ENCODE data around the gene ZC3H18.

The ZC3H18 gene

DNA sequence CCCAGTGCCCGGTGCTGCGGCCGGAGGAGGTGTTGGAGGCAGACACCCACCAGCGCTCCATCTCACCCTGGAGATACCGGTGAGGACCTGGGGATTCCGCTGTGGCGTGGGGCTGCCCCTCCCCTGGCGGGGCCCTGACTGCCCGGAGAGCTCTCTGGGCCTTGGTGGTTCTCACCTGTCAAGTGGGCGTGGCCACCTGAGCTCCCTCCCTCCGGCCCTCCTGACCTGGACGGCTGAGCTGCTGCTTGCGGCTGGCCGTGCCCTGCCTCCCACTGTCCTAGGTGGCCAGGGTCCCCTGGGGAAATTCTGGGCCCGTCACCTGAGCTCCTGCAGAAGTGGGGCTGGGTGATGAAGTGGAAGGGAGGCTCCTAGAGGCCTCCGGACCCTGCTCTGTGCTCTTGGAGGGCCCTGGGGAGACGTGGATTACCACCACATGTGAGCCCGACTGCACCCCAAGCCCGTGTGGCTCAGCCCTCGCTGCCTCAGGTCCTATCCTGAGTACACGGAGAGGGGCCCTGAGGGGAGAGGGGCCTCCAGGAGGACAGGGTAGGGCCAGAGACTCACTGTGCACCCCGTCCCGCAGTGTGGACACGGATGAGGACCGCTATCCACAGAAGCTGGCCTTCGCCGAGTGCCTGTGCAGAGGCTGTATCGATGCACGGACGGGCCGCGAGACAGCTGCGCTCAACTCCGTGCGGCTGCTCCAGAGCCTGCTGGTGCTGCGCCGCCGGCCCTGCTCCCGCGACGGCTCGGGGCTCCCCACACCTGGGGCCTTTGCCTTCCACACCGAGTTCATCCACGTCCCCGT is 69.2 kb downstream of the ZC3H18 start:
- DNase-seq (ENCODE audit: low spot score), result no peak

DNA sequence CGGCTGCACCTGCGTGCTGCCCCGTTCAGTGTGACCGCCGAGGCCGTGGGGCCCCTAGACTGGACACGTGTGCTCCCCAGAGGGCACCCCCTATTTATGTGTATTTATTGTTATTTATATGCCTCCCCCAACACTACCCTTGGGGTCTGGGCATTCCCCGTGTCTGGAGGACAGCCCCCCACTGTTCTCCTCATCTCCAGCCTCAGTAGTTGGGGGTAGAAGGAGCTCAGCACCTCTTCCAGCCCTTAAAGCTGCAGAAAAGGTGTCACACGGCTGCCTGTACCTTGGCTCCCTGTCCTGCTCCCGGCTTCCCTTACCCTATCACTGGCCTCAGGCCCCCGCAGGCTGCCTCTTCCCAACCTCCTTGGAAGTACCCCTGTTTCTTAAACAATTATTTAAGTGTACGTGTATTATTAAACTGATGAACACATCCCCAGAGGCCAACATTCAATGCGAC is 69.9 kb downstream of the ZC3H18 start:
- DNase-seq (ENCODE audit: low spot score), result no peak

DNA sequence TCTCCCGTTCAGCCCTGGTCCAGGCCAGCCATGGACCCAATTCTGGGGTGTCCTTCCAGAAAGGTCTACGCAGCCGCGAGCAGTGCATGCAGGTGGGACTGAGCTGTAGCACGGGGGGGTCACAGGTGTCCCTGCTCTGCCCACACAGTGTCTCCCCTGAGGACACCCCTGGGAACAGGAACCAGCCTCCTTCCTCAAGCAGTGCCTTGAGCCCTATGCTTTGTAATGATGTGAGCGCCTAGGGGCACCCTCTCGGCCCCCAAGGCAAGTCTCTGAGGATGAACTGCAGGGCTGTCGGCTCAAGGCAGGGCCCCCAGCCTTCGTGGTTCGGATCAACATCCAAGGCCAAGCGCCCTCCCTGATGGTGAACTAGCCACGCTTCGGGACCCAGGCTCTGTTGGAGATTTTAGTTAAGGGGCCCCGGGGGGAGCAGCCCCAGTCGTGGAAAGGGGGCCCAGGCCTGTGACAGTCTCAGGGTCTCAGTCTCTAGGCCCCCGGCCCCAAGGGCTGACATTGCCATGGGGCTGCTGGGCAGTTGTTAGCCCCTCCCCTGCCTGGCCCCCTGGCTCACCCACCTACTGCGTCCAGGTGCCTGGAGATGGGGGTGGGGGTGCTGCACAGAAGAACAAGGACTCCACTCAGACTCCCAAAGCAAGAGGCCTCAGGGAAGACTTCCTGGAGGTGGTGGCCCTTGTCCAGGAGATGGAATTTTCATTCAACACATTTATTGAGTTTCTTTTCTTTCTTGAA is 70.5 kb downstream of the ZC3H18 start:
- DNase-seq (ENCODE audit: low spot score), result no peak

DNA sequence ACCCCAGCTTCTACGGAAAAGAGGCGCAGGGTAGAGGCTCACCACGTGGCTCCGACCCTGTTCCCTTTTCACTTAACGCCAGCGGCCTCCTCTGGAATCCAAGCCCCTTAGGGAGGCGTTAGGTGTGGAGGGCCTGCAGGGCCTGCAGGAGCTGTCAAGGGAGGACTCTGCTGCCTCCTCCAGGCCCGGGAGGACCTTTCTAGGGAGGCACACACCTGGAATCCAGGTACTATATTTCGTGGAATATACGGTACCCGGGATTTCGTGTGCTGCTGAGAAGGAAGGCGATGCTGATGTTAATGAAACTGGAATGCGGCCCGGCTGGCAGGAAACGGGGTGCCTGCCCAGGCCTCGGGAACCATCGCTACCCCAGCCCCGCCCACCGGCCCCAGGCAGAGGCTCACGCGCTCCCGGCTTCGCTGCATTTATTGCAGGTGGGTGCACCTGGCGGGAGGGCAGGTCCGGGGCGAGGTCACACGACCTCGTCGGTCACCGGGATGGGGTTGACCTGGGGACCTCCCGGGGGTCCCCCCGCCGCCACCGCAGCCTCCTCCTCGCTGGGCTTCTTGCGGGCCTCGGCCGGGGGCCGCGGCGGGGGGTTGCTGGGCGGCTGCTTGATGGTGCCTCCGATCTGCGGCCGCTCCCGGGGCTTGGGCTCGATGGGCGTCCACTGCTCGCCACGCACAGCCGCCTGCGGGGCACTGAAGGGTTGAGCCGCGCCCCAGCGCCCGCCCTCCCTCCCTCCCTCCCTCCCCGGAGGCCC is 72.9 kb downstream of the ZC3H18 start:
- DNase-seq (ENCODE audit: low spot score), result no peak

DNA sequence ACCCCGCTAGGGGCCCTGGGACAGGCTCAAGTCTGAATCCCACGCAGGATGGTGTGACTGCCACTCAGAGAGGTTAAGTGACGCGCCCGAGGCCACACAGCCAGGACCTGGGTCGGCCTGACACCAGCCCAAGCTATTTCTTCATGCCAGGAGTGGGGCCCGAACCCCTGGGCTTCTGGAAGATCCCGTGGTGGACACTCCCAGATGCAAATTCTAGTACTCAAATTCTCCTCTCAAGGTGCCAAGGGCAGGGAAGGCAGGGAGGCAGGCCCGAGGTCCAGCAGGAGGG is 73.4 kb downstream of the ZC3H18 start:
- DNase-seq (ENCODE audit: low spot score), result no peak

DNA sequence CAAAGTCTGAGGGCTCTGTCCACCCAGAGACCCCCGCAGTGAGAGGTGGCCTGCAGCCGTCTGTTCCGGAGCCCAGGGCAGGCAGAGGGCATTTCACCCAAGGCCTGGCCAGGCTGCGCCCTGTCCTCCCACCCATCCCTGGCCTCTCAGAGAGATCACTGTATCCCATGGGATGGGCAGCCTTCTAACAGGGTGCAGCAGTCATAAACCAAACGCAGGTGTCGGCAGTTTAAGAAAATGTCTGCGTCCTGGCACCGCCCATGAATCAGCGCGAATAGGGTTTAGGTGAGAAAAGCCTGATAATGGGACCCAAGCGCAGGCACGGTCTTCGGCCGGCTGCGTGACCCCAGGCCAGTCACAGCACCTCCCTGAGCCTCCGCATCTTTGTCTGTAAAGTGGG is 75.3 kb downstream of the ZC3H18 start:
- DNase-seq (ENCODE audit: low spot score), result no peak

DNA sequence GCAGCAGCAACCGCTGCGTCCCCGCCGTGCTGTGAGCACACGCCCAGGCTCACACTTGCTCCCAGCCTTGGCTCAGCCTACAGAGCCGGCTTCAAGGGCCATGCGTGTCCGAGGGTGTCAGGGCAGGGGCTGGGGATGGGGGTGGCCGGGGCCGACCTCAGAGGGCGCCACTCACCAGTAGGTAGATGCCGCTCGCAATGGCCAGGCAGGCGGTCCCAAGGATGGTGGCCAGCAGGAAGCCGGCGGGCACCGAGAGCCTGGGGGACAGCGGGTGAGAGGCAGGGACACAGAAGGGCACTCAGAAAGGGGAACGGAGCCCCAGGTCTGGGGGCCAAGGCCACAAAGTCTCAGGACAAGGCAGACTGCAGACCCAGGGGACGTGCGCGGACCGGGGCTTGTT is 75.7 kb downstream of the ZC3H18 start:
- DNase-seq (ENCODE audit: low spot score), result no peak

DNA sequence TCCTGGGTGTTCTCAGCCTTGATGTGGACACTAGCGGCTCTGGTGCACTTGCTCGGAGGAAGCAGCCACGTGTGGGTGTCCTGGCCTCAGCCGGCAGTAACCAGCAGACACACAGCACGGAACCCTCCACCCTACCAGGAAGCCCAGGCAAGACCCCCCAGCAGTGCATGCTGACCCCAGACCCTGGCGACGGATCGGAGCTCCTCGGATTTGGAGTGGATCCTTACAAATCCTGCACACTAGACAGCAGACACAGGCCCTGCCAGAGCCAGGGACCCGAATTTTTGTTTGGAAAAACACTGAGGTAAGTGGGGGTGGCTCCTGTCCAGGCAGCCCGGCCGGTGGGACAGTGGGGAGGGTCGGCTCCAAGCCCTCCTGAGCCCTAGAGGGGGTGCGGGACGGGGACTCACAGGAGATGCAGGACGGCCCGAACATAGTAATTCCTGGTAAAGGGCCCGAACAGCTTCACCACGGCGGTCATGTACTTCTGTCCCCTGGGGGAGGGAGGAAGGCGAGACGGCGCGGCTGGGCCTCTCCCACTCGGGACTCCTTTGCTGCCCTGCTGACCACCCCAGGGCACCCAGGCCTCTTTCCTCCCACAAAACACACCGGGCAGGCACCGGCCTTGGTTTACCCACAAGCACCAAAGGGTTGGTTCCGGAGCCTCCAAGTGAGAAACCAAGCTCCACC is 76.3 kb downstream of the ZC3H18 start:
- DNase-seq (ENCODE audit: low spot score), result no peak

DNA sequence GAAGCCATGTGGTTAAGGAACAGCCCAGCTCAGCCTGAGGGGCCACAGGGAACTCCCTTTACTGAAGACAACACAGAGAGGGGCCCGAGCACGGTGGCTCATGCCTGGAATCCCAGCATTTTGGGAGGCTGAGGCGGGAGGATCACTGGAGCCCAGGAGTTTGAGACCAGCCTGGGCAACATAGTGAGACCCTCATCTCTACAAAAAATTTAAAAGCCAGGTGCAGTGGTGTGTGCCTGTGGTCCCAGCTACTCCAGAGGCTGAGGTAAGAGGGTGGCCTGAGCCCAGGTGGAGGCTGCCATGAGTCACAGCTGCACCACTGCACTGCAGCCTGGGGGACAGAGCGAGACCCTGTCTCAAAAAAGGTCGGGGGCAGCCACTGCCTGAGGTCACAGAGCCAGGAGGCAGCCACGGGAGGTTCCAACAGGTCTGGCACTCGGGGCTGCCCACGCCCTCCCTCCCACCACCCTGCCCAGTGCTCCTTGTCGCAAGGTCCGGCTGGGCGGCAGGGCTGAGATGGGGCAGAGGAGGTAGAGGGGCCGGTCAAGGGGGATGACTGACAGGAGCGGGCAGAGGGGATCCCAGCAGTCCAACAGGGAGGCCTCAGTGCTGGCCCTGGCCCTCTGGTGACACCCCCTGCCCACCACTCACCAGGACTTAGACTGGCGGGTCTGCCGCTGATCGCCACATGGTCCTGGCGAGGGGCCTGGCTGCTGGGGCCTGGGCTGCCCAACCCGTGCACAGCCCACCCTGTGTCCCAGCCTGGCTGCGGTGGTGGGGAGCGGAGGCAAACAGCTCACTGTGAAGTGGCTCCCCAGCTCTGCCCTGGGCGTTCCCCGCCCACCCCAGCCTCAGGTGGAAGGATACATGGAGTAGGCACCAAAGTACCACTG is 77.2 kb downstream of the ZC3H18 start:
- no peak for DNase-seq (ENCODE audit: low spot score)

DNA sequence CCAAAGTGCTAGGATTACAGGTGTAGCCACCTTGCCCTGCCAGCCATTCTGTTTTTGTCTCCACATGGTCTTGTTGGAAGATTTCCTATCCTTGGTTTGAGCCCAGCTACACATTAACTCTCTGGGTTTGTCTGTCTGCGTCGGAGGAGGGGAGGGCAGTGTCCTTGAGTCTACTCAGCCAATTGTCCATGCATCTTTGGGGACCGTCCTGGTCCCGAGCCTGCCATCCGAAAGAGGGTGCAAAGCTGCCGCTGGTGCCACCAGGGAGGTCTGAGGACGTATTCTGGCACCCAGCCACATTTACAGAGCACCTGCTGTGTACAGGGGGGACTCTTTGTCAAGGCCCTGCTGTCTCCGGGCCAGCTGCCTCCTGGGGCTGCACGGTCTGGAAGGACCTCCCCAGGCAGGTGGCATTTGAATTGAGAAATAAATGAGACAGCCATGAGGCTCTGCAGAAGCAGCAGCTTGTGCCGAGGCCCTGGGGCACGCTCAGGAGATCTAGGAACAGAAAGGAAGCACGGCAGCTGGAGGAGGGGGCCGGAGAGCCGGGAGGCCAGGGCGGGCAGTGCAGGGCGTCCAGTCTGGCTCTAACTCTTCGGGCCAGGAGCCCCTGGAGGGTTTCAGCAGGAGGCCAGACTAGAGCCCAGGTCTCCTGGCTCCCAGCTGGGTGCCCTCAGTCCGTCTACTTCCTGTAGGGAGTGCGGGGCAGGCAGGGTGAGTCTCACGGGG is 79.2 kb downstream of the ZC3H18 start:
- no peak for DNase-seq (ENCODE audit: low spot score)

DNA sequence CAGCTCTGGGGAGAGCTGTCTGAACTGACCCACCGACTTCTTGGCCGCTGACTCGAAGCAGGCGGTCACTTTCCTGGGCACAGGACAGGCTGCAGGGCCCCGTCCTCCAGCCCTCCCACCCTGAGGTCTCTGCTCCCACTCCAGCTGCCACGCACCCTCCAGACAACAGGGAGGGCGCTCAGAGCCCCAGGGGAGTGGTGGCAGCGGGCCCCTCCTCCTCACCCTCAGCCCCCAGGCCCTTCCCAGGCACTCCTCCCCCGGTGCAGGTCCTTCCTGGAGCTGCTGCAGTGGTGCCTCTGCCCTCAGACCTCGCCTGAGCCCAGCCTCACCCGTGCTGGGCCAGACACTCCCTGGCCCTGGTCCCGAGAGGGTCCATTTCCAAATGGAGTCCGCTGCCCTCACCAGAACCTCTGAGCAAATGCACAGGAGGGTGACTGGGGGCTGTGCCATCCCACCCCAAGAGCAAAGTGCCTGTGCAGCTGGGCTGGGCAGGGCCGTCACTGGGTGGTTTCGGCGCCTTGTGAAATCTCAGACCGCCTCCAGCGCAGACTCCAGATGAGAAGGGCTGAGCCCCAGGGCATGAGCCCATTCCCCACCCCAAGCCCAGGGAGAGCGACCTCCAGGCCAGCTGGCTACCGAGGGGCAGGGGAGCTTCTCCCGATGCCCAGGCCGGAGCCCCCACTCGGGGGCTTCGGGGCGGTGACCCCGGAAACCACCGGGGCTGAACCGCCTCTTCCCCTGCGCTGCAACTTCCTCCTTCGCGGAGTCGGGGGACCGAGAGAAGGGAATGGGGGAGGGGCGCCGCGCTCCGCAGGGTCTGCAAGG is 79.9 kb downstream of the ZC3H18 start:
- no peak for DNase-seq (ENCODE audit: low spot score)

DNA sequence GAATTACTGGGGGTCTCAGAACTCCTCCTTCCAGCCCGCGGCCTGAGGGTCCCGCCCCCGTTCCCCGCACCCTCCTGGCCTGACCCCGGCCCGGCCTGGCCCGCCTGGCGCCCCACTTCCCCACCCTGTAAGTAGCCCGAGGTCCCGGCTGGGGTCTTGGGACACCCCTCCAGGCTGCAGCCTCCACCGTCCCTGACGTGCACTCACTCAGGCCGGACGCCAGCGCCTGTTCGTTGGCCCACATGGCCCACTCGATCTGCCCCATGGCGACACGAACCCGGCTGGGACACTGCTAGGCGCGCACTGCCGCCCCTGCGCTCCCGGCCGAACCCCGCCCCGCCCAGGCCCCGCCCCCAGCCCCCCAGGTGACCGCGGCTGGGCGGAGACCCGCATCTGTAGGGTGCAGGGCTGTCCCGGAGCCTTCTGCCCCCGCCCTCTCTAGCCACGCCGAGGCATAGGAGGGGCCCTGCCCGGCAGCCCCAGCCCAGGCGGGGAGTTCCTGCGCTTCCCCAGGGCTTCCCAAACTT is 80.6 kb downstream of the ZC3H18 start, which contains the start of gene CYBA:
TSS of gene CYBA (minus strand) at position 305 of the 527 bp plus-strand sequence. CDS start at position 265, 40 bp downstream.
- peak; percentile 33 for DNase-seq (ENCODE audit: low spot score)

DNA sequence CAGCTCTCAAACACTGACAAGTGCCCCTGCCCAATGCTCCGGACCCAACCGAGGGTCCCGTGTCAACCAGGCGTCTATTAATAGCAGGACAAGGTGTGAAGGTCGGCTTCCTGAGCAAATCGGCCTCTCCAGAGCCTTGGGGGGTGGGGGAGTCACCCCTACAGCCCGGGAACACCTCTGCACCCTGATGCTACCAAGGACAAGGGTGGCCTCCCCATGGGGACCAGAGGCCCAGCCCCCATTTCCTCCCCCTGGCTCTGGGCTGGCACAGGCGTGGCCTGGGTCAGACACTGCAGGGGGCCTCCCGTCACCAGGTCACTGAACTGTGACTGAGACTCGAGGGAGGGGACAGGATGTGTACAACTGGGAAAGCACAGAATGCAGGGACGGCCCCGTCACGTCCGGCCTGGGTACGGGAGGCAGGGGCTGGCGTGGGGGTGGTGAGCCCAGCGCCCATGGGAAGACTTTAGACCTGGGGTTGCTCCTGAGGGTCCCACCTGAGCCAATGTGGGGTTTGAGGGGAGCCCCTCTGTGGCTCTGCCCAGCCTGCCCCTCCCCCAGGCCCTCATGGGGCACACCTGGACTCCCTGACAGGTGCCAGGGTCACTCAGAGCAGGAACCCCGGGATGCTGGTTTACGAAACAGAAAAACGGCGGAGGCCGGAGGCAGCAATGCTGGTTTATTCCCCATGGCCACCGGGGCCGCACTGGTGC is 81.2 kb downstream of the ZC3H18 start:
- no peak for DNase-seq (ENCODE audit: low spot score)

DNA sequence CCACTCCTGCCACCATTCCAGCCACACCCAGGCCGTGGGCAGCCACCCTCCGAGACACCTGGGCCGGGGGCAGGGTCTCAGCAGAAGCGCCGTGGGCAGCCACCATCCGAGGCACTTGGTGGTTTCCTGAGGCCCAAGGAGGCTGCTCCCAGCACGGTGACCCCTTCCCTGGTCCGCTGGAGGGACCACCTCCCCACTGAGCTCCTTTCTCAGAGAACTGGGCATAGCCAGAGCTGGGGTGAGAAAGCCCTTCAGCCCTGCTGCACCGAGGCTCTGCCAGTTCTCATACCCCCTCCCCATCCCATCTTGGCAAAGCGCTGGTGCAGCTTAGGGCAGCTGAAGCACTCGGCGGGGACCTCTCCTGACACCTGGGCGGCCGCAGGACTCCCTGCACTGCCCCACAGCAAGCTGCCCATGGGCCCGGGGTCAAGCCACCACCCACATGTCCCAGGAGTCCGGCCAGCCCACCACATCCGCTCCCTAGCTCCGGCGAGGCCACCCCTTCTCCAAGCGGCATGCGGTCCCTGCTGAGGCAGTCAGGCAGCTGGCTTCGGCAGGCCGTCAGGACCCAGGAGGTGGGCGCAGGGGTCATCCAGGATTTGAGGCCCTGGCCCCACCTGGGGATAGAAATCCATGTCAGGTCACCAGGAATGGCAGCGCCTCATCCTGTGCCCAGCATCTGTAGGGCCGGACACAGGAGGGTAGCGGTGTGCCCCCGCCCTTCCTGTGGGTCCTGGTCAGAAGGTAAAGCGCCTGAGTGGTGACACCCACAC is 82.0 kb downstream of the ZC3H18 start:
- DNase-seq (ENCODE audit: low spot score), result no peak

DNA sequence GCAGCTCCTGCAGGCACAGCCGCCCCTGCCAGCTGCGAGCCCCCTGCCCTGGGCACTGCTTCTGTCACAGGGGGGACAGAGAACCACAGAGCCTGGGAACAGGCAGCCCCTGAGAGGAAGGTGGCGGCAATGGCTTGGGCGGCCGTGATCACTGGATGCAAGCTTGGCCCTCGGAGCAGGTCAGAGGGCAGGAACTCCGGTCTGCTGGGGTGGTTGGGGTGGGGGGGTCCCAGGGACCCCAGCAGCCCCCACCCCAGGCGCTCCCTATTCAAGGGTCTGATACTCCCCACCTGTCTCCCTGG is 82.5 kb downstream of the ZC3H18 start:
- DNase-seq (ENCODE audit: low spot score), result no peak

DNA sequence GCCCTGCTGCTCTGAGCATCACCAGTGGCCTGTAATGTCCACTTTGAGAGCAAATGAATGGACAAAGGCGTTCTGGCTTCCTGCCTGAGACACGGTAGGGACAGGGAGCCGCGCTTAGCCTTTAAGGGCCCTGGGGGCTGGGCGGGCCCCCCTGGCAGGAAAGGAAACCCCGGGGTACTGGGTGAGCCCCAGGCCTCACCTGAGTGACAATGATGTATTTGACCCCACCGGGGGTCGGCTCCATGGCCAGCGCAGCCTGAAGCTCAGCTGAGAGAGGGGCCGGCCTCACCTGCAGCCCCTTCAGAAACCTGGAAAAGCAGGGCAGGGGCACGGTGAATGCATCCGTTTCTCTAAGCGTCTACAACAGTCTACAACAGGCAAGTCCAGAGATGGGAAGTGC is 82.9 kb downstream of the ZC3H18 start:
- DNase-seq (ENCODE audit: low spot score), result no peak

DNA sequence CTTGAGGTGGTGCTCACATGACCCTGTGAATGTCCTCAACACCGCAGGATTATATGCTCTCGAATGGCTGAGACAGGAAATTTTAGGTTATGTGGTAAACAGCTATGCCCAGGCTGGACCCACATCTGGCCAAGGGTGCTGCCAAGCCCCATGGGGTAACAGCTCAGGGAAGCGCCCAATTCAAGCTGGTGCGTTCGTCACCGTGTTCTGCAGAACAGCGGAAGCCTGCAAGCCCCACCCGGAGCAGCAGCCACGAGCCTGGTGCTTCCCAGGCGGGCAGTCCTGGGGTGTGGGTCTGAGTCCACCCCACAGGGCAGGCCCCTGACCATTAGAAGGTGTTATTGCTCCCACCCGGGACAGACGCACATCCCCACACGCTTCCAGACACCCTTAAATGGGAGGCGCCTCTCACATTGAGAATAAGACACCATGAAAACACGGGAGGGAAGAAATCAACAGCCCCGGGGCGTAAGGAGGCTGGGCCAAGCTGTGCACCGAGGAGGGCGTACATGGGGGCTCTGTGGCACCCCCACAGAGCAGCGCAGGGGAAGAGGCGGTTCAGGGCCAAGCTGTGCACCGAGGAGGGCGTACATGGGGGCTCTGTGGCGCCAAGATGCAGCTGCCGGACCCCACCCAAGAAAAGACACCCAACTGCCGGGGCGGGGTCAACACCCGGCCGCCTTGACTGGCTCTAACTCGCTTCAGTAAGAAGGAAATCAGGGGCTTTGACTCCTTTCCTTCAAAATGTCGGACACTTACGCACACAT is 83.6 kb downstream of the ZC3H18 start:
- DNase-seq (ENCODE audit: low spot score), result no peak
